HG03378 (cell line): ENCODE results near the gene KLHDC3.
A peak's percentile ranks its signal among the peaks of the same experiment; 100 is the strongest.
"Not testable (repeated sequence)": the region's sequence is repeated elsewhere in the genome, so short reads cannot be mapped to it uniquely, and the experiment has no call there.

ENCODE experiments used
- ATAC-seq: cut with Tn5 transposase; IDR thresholded peaks from one replicate; pipeline ENCODE4 v1.9.1; 2021; ENCODE audit warnings: mild to moderate bottlenecking, moderate library complexity; ENCODE audit not compliant: unreplicated experiment

Gene KLHDC3

DNA sequence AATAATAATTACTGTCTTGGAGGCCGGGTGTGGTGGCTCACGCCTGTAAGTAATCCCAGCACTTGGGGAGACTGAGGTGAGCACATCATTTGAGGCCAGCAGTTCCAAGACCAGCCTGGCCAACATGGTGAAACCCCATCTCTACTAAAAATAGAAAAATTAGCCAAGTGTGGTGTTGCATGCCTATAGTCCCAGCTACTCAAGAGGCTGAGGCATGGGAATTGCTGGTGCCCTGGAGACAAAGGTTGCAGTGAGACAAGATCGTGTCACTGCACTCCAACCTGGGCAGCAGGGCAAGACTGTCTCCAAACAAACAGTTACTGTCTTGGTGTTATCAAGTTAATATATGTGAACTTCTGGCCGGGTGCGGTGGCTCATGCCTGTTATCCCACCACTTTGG, 12.3 kb downstream of the KLHDC3 start:
- no peak for ATAC-seq

DNA sequence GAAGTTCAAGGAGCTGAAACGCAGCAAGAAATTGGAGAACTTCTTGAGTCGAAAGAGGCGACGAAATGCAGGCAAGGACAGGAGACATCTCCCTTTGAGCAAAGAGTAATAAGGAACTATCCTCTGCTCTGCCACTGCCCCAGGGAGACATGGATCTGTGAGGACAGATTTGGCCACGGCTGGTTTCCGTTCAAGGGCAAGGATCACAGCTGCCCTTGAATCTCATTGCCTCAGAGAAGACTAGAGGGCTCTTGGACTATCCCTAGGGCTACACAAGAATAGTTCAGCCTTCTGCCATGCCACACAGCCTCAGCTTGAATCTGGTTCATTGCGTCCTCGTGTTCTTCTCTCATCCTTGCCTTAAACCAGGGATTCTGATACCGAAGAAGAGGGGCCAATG, 15.1 kb downstream of the KLHDC3 start:
- ATAC-seq: no peak

DNA sequence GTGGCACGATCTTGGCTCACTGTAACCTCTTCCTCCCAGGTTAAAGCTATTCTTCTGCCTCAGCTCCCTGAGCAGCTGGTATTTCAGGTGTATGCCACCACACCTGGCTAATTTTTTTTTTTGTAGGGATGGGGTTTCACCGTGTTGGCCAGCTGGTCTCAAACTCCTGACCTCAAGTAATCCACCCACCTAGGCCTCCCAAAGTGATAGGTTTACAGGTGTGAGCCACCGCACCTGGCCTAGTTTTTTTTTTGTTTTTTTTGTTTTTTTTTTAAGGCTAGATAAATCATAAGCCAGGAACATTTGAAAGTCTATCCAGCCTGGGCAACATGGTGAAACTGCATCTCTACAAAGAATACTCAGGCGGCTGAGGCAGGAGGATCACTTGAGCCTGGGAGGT, 18.3 kb downstream of the KLHDC3 start:
- no peak for ATAC-seq

DNA sequence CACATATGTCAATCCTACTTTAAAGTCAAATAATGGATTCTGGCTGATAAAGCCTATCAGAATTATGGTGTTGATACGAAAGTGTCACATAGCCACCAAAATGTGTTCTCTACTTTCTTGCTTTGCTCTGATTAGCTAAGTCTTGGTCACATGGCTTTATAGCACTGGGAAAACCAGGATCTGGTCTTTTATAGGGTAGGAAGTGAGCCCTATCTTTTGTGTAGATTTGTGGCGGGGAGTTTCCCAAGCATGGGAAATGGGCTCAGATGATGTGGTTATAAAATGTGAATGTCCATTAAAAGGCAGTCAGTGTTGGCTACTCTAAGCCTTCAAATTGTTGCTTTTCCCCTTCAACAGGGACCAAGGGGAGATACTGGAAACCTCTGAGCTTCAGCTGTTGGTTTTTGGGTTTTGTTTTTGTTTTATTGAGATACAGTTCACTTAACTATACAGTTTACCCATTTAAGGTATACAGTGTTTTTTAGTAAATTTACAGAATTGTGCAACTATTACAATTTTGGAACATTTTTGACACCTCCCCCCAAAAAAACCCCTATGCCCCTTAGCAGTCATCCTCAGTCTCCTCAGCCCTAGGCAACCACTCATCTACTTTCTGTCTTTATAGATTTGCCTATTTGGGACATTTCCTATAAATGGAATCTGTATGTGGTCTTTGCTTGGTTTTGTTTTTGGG, 19.6 kb downstream of the KLHDC3 start:
- no peak for ATAC-seq

DNA sequence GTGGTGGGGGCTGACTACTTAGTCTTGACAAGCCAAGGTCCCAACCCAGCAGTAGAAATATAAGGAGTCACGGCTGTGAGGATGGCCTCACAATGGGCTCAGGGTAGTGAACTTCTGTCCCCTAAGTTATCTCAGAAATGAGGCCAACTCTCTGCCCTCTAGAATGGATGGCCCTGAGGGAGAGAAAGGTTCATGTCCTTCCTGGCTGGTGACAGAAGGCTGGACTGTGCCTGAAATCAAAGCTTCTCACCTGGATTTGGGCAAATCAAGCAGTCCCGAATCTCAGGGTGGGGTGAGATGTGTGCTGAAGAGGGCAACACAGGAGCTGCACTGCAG, 20.1 kb downstream of the KLHDC3 start:
- no peak for ATAC-seq

DNA sequence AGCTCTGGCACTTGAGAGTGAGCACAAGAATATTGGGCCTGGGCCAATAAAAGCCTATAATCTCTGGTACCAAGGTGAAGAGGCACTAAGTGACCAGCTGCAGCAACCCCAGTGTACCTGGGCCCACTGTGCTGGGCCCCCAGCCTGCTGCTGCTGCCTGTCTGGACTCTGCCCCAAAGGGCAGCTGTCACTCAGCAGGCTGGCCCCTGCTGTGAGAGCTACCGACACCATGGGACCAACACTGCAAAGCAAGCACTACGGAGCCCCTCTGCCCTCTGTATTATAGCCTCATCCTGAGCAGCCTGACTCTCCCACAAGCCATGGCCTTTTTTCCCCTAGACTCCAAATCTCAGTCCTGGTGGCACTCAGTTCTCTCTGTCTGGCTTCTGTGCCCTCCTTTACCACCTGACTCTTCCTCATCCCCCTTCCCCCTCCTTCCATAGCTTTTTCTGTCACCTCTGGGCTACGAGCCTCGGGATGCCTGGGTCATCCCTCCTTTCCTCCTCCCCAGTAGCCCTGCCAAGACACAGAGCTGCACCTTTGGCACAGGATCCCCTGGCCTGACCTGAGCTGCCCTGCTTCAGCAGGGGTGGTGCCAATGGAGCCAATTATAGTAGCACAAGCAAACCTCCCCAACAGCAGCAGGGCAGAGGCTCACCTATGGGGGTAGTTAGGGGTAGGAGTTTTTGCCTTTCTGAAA, 21.6 kb downstream of the KLHDC3 start:
- no peak for ATAC-seq

DNA sequence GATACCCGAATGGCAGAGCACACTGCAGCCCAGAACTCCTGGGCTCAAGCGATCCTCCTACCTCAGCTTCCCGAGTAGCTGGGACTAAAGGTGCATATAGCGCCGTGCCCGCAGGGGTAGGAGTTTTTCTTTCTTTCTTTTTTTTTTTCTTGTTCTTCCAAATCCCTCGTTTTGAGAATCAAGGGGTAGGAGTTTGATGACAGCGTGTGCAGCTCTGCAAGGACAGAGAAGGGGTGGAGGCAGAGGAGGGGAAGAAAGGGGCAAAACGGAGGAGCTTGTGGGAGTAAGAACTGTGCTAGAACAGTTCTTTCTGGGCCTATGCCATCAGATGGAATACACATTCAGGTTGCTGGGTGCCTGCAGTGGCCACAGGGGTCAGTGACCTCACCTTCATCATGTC, 22.7 kb downstream of the KLHDC3 start:
- ATAC-seq: no peak

DNA sequence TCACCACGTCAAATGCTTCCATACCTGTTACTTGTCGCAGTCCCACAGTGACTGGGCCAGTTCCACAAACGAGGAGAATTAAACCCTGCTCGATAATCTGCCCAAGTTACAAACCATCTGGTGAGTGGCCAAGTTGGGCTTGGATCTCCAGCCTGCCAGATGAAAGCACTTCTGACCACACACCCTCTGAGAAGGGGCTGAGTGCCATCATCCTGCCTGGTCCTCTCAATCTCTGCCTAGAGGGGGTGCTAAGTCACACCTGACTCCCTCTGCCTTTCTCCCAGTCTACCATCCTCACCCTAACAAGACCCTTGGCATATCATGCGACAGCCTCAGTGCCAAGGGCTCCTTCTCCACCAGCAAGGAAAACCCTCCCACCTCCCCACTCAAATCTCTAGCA, 23.1 kb downstream of the KLHDC3 start:
- ATAC-seq: no peak

DNA sequence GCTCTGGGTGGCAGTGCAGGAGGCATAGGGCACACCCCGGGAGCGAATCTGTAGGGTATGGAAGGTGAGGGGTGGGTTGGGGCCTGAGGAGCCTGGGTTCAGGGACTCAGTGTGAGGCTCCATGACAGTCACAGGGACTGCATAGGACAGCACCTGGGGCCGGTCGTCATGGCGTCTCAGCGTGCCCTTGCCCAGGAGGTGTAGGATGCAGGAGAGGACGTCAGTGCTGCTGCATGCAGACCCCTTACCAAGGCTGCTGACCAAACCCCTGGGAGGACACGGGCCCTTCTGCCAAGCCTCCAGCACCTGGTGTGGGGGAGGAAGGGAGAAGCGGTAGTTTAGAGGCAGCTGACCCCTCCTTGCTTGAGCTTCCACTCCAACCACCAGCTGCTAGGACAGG, 23.7 kb downstream of the KLHDC3 start:
- no peak for ATAC-seq

DNA sequence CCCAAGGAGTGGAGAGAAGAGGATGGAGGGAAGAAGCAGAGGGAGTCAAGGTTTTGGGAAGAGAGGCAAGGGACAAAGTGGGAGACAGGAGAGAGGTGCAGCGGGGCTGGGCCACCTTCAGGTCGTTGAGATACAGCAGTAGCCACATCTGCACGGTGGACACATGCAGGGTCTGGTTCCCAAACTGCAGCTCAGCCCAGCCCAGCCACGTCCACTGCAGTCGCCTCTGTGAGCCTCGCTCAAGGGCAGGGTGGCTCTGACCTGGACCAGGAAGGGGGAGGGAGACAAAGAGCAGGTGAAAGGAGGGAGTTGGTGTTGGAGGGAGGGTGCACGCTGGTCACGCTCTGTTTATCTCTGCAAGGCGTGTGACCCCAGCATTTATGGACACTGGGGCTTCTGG, 24.7 kb downstream of the KLHDC3 start:
- no peak for ATAC-seq

DNA sequence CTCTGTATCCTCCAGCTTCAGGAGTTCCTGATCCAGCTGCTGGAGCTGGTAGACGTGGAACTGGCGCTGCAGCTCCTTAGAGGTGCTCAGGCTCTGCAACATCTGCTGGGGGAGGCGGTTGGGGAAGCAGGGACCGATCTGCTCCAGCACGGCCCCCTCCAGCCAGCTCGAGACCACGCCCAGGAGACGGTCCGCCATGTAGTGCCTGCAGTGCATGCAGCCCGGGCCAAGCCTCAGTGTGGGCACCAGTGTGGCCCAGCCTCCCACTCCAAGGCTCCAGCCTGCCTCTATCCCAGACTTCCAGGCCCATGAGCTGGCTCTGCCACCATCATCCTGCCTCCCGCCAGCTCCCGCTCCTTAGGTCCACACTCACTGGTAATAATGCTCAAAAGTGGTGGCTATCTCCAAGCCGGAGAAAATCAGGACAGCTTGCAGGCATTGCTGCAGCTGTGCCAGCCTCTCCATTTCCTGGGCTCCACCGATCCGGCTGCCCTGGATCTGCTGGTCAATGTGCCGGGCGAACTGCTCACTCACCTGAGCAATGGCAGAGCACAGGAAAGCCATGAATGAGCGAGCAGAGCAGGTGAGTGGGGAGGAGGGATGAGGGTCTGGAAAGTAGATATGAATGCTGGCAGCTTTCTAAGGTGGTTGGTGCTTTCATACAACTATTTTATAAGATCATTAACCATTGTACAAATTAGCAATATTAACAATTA, 26.7 kb downstream of the KLHDC3 start:
- no peak for ATAC-seq

DNA sequence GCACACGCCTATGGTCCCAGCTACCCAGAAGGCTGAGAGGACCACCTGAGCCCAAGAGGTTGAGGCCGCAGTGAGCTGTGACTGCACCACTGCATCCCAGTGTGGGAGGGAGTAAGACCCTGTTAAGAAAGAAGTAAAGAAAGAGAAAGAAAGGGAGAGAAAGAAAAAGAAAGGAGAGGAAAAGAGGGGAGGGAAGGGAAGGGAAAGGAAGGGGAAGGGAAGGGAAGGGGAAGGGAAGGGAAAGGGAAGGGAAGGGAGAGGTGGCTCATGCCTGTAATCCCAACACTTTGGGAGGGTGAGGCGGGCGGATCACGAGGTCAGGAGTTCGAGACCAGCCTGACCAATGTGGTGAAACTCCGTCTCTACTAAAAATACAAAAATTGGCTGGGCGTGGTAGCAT, 27.4 kb downstream of the KLHDC3 start:
- not testable (repeated sequence) for ATAC-seq

DNA sequence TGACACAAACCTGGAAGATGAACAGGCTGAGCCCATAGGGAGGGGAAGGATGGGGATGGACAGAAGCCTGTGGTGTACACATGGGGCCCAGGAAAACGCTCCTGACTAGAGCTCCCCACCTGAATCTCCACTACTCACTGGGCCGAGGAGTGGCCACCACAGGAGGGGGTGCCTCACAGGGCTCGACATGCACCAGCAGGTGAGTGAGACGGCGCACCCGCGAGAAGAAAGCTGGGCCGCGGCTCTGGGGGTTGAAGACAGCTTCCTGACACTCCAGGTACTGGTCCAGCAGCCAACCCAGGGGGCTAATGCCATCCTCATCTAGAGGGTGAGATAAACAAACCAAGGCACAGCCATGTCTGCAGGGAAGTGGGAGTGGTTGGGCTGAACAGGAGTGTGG, 29.3 kb downstream of the KLHDC3 start:
- no peak for ATAC-seq

DNA sequence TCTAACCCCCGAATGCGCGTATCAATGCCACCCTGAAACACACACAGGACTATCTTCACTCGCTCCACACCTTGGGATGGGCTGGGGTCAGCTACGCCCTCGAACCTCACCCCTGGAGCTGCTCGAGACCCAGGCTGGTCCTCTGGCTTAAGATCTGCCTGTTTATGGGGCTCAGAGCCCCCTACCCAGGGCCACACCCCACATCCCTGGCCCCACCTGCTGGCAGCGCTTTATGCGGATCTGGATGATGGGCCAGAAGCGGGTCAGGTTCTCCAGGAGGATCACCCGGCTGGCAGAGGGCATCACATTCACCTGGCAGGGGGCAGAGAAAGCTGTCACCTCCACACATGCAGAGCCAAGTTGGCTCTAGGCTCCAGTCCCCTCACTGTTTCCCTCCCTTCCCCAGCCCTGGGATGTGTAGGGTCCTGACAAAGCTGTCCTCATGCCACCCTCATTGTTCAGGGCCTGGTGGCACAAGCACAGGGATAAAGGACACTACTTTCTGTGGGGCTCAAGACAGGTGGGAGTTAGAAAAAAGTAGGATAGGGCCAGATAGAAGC, 31.4 kb downstream of the KLHDC3 start:
- no peak for ATAC-seq

DNA sequence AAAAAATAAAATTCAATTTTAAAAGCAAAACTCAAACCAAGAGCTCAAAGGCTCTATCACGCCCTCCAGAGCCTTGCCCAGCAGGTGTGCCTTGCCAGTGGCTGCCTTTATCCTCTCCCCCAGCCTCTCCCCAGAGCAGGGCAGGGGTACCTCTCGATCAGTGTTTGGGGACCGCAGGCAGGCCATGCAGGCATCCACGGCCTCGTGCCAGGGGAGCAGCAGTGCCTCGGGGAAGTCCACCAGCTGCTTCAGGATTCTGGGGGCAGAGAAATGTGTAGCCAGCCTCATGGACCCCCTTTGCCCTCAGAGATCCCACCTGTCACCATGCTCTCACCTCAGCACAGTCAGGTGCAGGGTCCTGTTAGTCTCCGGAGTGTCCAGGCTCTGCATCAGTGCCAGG, 33.9 kb downstream of the KLHDC3 start:
- no peak for ATAC-seq

DNA sequence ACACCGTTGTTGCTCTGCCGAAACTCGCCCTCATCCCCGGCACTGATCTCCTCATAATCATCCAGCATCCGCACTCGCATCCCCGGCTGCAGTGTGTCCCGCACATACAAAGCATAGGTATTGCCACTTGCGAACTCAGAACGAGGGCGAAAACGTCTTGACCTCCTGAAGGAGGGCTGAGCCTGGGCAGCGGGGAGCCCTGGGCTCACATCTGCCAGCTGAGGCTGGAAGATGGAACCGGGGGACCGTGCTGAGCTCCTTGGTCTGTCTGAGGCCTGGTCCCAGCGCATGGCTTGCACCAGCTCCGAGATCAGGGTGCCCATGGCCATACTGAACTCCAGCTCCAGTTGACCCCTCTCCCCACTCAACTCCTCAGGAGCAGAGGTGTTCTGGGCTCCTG, 36.9 kb downstream of the KLHDC3 start:
- no peak for ATAC-seq

DNA sequence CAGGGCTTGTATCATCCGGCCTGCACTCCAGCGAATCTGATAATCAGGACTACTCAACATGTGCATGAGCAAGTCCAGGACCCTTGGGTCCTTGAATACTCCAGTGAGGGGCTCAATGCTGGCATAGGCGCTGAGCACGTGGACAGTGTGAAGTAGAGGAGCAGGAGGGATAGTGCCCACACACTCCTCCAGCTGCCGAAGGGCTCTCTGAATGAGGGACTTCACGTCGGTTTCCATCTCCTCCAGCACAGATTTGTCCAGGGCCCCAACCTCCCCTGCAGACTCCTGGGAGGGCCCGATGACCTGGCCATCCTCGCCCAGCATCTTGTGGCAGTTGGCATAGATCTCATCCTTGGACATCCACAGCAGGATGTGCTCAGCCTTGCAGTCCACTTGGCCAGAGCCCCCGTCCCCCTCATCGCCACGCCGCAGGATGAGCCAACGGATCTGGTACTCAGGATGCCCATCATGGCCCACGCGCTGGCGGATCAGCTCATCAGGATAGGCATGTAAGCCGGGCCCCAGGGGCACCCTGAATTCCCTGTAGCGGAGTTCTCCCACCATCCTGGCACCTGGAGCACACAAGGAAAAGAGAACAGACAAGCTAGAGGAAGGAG, 38.3 kb downstream of the KLHDC3 start:
- no peak for ATAC-seq

DNA sequence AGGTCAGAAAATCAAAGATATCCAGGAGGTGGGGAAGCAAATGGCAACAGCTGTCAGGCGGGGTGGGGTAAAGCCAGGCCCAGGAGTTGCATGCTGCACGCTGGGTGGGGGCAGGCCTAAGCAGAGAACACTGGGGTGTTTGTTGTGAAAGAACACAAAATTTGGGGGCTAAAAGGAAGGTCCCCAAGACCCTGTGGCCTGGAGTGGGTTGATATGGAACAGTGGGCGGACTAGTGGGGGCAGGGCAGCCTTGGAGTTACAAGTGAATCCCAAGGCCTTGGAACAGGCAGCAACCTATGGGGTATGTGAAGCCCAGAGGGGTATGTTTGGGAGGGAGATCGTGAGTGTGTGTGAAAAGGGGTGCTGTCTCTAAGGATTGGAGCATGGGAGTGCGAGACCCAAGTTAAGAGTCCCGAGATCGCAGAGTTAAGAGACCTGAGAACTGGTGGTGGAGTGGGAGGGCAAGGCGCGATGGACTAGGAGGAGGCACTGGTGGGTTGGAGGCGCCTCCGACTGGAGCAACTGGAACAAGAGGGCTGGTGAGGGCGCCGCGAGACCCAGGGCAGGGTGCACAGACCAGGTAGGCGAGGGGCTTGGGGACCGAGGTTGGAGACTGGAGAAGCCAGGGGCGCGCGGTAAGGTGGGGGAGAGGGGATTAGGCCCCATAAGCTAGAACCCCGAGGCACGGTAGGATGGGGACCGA, 38.9 kb downstream of the KLHDC3 start:
- no peak for ATAC-seq

DNA sequence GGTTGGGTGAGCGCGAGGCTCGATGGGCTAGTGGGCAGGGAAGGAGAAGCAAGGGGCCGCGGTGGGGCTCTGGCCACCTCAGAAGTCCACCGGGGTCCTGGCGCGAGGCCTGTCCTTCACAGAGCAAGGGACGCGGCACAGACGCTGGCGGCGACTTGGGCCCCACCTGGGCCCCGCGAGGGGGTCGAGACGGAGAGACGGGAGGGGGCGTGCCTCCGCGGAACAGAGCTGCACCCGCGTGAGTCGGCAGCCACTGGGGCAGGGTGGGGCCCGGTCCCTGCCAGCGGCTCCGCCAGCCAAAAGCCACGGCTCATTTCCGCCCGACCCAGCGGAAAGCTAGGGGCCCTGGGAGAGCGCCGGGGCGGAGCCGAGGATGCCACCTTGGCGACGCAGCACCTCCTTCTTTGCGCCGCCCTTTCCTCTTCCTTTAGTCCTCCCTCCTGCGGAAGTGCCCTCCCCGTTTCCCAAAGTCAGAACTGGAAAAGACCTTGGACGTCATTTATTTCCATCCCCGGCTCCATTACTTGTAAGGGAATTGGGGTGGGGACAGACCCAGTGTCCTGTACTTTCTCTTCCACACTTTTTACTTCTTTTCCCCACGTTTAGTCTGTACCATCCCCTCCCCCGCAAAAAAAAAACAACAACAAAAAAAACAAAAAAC, 39.6 kb downstream of the KLHDC3 start, which contains the start of gene CUL7:
Gene CUL7 (minus strand): TSS at position 307 of the 661 bp plus-strand sequence. CDS start 1,063 bp downstream, outside the sequence.
- peak; percentile 59 for ATAC-seq
